H1 (cell line): Measurements from ENCODE around the gene BLVRA. TPM values are rescaled to one million over a fixed set of nuclear protein-coding genes. Genes with fewer than 3 reads are reported as not detected.

Experiments used
- BCL11A ChIP-seq, 2 experiments: IDR thresholded peaks; one replicate each; pipeline ENCODE4 v1.6.1; 2011; ENCODE audit warnings: low read depth in 2 of 2, low read length in 2 of 2, mild to moderate bottlenecking in 2 of 2
- CBX8 ChIP-seq: fragments of 300-800, 300-1000 bp; sonication (generic); IDR thresholded peaks from 2 replicates; pipeline ENCODE4 v1.7.1; 2016; ENCODE audit warnings: low read depth, low read length, borderline replicate concordance
- MAFK ChIP-seq: IDR thresholded peaks from 2 replicates; pipeline ENCODE4 v1.6.1; 2012; ENCODE audit warnings: low read depth, mild to moderate bottlenecking, improper control_type of control experiment, low read length
- NANOG ChIP-seq: IDR thresholded peaks from 2 replicates; pipeline ENCODE4 v1.6.1; 2011; ENCODE audit warnings: low read length, low read depth, mild to moderate bottlenecking, inconsistent platforms; ENCODE audit not compliant: insufficient read depth, poor library complexity, severe bottlenecking
- SAP30 ChIP-seq: fragments of 300-600 bp; sonication (generic); IDR thresholded peaks from 2 replicates; pipeline ENCODE4 v1.7.1; 2012; ENCODE audit warnings: low read length, moderate library complexity, mild to moderate bottlenecking, inconsistent platforms; ENCODE audit not compliant: insufficient read depth, insufficient replicate concordance
- USF2 ChIP-seq: IDR thresholded peaks from 2 replicates; pipeline ENCODE4 v1.6.1; 2011; ENCODE audit warnings: low read length, improper control_type of control experiment
- polyA plus RNA-seq, 7 experiments: library from polyadenylated mRNA; depleted of rRNA in 3 of 7; stranded (reverse) in 5 of 7; unstranded in 2 of 7; fragments of >200 nt in 5 of 7; fragments of 200-250 nt in 2 of 7; gene quantifications; 1 replicate in 5 of 7; 2 replicates in 1 of 7; 4 replicates in 1 of 7; pipeline versions ENCODE4 v1.2.1 to v1.2.3, GENCODE V29; 2011 to 2013; ENCODE audit warnings: missing spikeins in 2 of 7, mixed read lengths in 2 of 7
- total RNA-seq: library from RNA; stranded (reverse); fragmentation: NEBNext Ultra II Directional; extraction: Animal tissue kit (Norgen Biotek cat#: 25700); gene quantifications from 2 replicates; pipeline ENCODE4 v1.2.1, GENCODE V29; 2021

The BLVRA gene
- total and polyA plus RNA-seq, 2 of the 8 experiments (the other 6 are each of a cell fraction or from before 2014, with no cell fraction given), result 16.1 to 37.1 TPM

- TF ChIP-seq USF2 (no peak), BCL11A (IDR thresholded peaks at IDR 0.05; ENCODE audit: low read depth in 2 of 2, low read length in 2 of 2) (no peak), CBX8 (no peak), MAFK (no peak), SAP30 (no peak), NANOG (no peak)
Observed at GRCh38 chr7:43850348-43851116, 92.1 kb downstream of the BLVRA start (continued).
